ENCODE data around the gene HOXA5. TPM values are rescaled to one million over a fixed set of nuclear protein-coding genes. Genes with fewer than 3 reads are reported as not detected.

Gene HOXA5
- total RNA-seq, 1 donor from 2014 or later: 0.59 TPM

DNA sequence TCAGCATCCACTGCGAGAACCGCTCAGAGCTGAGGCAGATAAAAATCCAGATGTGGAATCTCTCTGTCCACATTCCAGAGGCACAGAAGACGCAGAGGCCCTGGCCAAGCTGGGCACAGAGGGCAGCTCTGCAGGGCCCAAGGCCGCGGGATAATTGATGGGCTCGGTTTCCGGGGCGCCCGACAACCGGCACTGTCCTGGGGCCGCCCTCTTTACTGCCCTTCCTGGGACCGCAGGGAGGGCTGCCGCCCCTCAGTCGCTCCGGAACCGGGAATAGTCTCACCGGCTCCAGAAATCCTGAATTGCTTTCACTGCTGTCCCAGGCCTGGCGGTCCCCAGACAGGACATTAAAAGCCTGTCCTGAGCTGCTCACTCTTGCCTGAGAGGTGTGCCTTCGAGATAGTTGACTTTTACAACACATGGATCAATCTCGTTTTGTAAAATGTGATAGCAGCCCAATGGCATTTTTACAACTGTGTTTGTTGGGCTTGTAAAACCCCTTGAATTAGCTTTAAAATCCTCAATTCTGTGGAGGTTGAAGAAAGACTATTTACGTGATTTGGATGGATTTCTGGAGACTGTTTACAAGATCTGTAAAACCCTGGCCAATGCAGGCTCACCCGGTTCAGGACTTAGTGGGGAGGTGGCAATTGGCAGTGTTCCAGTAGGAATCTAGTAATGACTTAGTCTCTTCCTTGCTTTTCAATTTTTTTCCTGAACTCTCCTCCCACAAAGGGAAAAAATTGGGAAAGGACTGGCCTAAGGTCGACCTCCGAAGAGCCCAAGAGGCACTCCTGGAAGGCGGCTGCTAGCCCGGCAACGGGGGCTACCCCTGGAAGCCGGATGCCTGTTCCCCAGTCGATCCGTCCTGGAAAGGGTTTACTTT, 5.5 kb upstream of the HOXA5 start:
- Mint-ChIP-seq H3K36me3 (ENCODE audit: low read depth, unreplicated experiment) (peaks cover 4% of the 10 kb centered on the region), H3K27ac (ENCODE audit: unreplicated experiment) (no peak overlapping the region), H3K9me3 (ENCODE audit: unreplicated experiment) (no peaks in the 10 kb centered on the region), H3K27me3 (ENCODE audit: unreplicated experiment) (peaks cover 58% of the 10 kb centered on the region), H3K4me3 (ENCODE audit: unreplicated experiment) (no peak overlapping the region), H3K4me1 (ENCODE audit: unreplicated experiment) (peaks cover 24% of the 10 kb centered on the region)
- no peak for DNase-seq (ENCODE audit: low spot score)
- TF ChIP-seq, protein P1, sequence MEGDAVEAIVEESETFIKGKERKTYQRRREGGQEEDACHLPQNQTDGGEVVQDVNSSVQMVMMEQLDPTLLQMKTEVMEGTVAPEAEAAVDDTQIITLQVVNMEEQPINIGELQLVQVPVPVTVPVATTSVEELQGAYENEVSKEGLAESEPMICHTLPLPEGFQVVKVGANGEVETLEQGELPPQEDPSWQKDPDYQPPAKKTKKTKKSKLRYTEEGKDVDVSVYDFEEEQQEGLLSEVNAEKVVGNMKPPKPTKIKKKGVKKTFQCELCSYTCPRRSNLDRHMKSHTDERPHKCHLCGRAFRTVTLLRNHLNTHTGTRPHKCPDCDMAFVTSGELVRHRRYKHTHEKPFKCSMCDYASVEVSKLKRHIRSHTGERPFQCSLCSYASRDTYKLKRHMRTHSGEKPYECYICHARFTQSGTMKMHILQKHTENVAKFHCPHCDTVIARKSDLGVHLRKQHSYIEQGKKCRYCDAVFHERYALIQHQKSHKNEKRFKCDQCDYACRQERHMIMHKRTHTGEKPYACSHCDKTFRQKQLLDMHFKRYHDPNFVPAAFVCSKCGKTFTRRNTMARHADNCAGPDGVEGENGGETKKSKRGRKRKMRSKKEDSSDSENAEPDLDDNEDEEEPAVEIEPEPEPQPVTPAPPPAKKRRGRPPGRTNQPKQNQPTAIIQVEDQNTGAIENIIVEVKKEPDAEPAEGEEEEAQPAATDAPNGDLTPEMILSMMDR (IDR thresholded peaks at IDR 0.05; ENCODE audit: unreplicated experiment): no peak

GRCh38 chr7:27148031-27148755, 4.7 kb upstream of the HOXA5 start:
- peaks cover 52% of the 10 kb centered on the region for H3K27me3 Mint-ChIP-seq (ENCODE audit: unreplicated experiment)
- no peaks in the 10 kb centered on the region for H3K9me3 Mint-ChIP-seq (ENCODE audit: unreplicated experiment)
- H3K4me3 Mint-ChIP-seq (ENCODE audit: unreplicated experiment): peak overlapping the region; percentile 56
- no peak for DNase-seq (ENCODE audit: low spot score)
- H3K27ac Mint-ChIP-seq (ENCODE audit: unreplicated experiment): no peak overlapping the region
- peaks cover 4% of the 10 kb centered on the region for H3K36me3 Mint-ChIP-seq (ENCODE audit: low read depth, unreplicated experiment)
- peaks cover 21% of the 10 kb centered on the region for H3K4me1 Mint-ChIP-seq (ENCODE audit: unreplicated experiment)
- TF ChIP-seq, protein P1 (IDR thresholded peaks at IDR 0.05; ENCODE audit: unreplicated experiment): no peak

DNA sequence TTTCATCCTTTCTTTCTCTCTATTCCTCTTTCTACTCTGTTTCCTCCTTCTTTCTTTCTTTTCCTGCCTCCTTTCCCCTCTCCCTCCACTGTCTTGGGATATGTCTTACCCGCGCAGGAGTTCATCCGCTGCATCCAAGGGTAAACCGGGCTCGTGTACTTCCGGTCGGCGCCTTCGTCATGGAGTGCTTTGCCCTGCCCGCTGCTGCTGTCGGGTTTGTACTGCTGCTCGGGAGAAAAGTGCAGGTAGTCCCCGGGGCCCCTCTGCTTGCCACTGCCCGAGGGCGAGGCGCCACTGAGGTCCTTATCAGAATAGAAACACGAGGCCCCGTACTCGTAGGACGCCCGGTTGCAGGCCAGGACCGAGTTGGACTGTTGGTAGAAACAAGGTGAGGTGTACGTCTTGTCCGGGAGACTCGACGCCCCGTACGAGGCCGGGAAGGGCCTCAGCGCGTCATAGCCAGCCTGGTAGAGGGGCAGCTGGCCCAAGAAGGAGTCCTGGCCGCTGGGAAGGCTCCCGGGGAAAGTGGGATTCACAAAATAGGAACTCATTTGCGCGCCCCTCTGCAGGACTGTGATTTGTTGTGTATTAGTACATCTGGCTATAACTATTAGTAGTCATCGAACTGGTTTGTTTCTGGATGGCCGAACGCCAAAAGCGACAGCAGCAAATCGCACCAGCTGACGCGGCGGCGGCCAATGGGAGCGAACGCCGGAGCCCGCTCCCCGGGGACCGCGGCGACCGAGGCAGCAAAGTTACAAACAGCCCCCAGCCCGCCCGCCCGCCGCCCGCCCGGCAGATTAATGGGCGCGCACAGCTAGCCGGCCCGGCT, 3.9 kb upstream of the HOXA5 start, which contains the start of gene HOXA6:
TSS of gene HOXA6 (minus strand) at position 576 of the 832 bp plus-strand sequence. CDS start at position 551, 25 bp downstream.
- Mint-ChIP-seq H3K36me3 (ENCODE audit: low read depth, unreplicated experiment) (peaks cover 4% of the 10 kb centered on the region), H3K4me3 (ENCODE audit: unreplicated experiment) (peak within 1 kb of the TSS; percentile 56), H3K27ac (ENCODE audit: unreplicated experiment) (no peak within 1 kb of the TSS), H3K4me1 (ENCODE audit: unreplicated experiment) (peaks cover 26% of the 10 kb centered on the region), H3K9me3 (ENCODE audit: unreplicated experiment) (no peaks in the 10 kb centered on the region), H3K27me3 (ENCODE audit: unreplicated experiment) (peaks cover 56% of the 10 kb centered on the region)
- TF ChIP-seq, protein P1 (IDR thresholded peaks at IDR 0.05; ENCODE audit: unreplicated experiment): no peak
- DNase-seq (ENCODE audit: low spot score): no peak

- H3K27ac Mint-ChIP-seq (ENCODE audit: unreplicated experiment): no peak overlapping the region
- DNase-seq (ENCODE audit: low spot score): no peak
- peaks cover 4% of the 10 kb centered on the region for H3K36me3 Mint-ChIP-seq (ENCODE audit: low read depth, unreplicated experiment)
- H3K4me1 Mint-ChIP-seq (ENCODE audit: unreplicated experiment): peaks cover 28% of the 10 kb centered on the region
- peaks cover 53% of the 10 kb centered on the region for H3K27me3 Mint-ChIP-seq (ENCODE audit: unreplicated experiment)
- no peaks in the 10 kb centered on the region for H3K9me3 Mint-ChIP-seq (ENCODE audit: unreplicated experiment)
- TF ChIP-seq, protein P1 (IDR thresholded peaks at IDR 0.05; ENCODE audit: unreplicated experiment): no peak
- no peak overlapping the region for H3K4me3 Mint-ChIP-seq (ENCODE audit: unreplicated experiment)
These were observed 3.2 kb upstream of the HOXA5 start for GRCh38 chr7:27146491-27147198.

Measured in endothelial cell (in vitro differentiated cells).